CD4-positive, alpha-beta T cell (primary cell): Measurements from ENCODE around the gene MFAP3L. TPM values are rescaled to one million over a fixed set of nuclear protein-coding genes. Genes with fewer than 3 reads are reported as not detected.

Experiments used
- ATAC-seq: fragments of 200-7000 bp; cut with Tn5 transposase; one replicate; pipeline ENCODE4 v1.10.0; 2022; ENCODE audit warnings: mild to moderate bottlenecking; ENCODE audit not compliant: poor library complexity
- CTCF ChIA-PET: fragments of 350-600 bp; sonication (Branson Sonifier 250); formaldehyde crosslinking; loops from one replicate; lab custom pipeline; 2021; ENCODE audit warnings: antibody characterized with exemption, inconsistent platforms; lab: Charles Lee
- POLR2A ChIA-PET: fragments of 350-600 bp; sonication (Branson Sonifier 250); formaldehyde crosslinking; loops from one replicate; lab custom pipeline; 2021; ENCODE audit warnings: antibody characterized with exemption, inconsistent platforms; lab: Charles Lee
- DNase-seq, 14 experiments: peaks; one replicate each; pipeline ENCODE4 v3.0.0-alpha.2; 2013 to 2020; ENCODE audit warnings: mixed read lengths in 2 of 14
- H3K27ac ChIP-seq, 2 donors: one replicate each; pipeline versions ENCODE4 v1.5.1 to v1.7.0; 2013; ENCODE audit warnings: low read length in 2 of 2, low read depth in 1 of 2, mild to moderate bottlenecking in 1 of 2
- H3K27me3 ChIP-seq, 2 experiments: 1 replicate in 1 of 2; 2 replicates in 1 of 2; pipeline versions ENCODE4 v1.6.1 to v1.7.0; 2013; ENCODE audit warnings: low read length in 2 of 2, control low read depth in 1 of 2, mild to moderate bottlenecking in 1 of 2, moderate library complexity in 1 of 2; ENCODE audit not compliant: insufficient read depth in 2 of 2, control insufficient read depth in 1 of 2
- H3K36me3 ChIP-seq: one replicate; pipeline ENCODE4 v1.6.1; 2013; ENCODE audit warnings: low read length, control low read depth; ENCODE audit not compliant: insufficient read depth
- H3K4me1 ChIP-seq: one replicate; pipeline ENCODE4 v1.6.1; 2013; ENCODE audit warnings: low read length, control low read depth; ENCODE audit not compliant: insufficient read depth
- H3K4me3 ChIP-seq: one replicate; pipeline ENCODE4 v1.5.1; 2013; ENCODE audit warnings: mild to moderate bottlenecking, low read length, moderate library complexity
- H3K9me3 ChIP-seq, 2 experiments: 1 replicate in 1 of 2; 2 replicates in 1 of 2; pipeline versions ENCODE4 v1.6.1 to v1.7.0; 2013; ENCODE audit warnings: low read length in 2 of 2, mild to moderate bottlenecking in 2 of 2, control low read depth in 1 of 2, moderate library complexity in 1 of 2; ENCODE audit not compliant: control insufficient read depth in 1 of 2, insufficient read depth in 1 of 2
- H3K27ac Mint-ChIP-seq: one replicate; pipeline ENCODE4 v1.8.0; 2020; ENCODE audit warnings: mixed read lengths
- H3K27me3 Mint-ChIP-seq: one replicate; pipeline ENCODE4 v1.8.0; 2021; ENCODE audit warnings: mixed read lengths
- H3K36me3 Mint-ChIP-seq: one replicate; pipeline ENCODE4 v1.8.0; 2021; ENCODE audit warnings: low read depth, mixed read lengths
- H3K4me1 Mint-ChIP-seq: one replicate; pipeline ENCODE4 v1.8.0; 2021; ENCODE audit warnings: low read depth, mixed read lengths
- H3K4me3 Mint-ChIP-seq: one replicate; pipeline ENCODE4 v1.8.0; 2020; ENCODE audit warnings: mild to moderate bottlenecking, mixed read lengths
- H3K9me3 Mint-ChIP-seq: one replicate; pipeline ENCODE4 v1.8.0; 2020; ENCODE audit warnings: mixed read lengths
- intact Hi-C, 2 experiments: fragments of 100-400 bp; cut with DNase I in 1 of 2; cut with micrococcal nuclease in 1 of 2; formaldehyde crosslinking; loops; one replicate each; pipeline versions ENCODE4 v1.15.1 to v1.9.0; 2023 to 2025; cut with DNase I, micrococcal nuclease
- total RNA-seq, 174 experiments: library from RNA in 2 of 174; stranded (reverse) in 2 of 174; gene quantifications; one replicate each; pipeline ENCODE4 v1.2.3 and lab custom pipeline; 2021 to 2026
- TF ChIP-seq, protein P1 (sequence below): fragments of 200-600 bp; IDR thresholded peaks from one replicate; pipeline ENCODE4 v1.8.0; 2022; ENCODE audit warnings: antibody characterized with exemption, mild to moderate bottlenecking

MFAP3L gene
- total RNA-seq, 2 experiments from 2014 or later: 0.59 to 1.3 TPM

DNA sequence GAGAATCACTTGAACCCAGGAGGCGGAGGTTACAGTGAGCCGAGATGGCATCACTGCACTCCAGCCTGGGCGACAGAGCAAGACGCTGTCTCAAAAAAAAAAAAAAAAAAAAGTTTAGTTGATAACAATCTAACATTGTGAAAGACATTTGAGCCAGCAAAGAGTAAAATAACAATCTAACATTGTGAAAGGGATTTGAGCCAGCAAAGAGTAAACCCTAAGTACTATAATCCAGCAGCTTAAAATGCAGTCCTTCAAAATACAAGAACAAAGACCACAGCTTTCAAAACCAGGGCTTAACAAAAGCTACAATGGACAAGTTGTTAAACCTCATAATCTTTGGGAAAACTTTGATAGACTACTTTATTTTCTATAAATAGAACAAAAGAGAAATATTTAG is 16.9 kb downstream of the MFAP3L start:
- ChIA-PET CTCF (interaction anchor here (0.7 kb wide), 1 partner anchor 8 kb away, joined by 3 read pairs; no protein-coding TSS in a partner anchor), POLR2A (no interaction called here)
- H3K4me1 ChIP-seq: no peaks in the 10 kb centered on the region
- peaks cover 10% of the 10 kb centered on the region for H3K4me1 Mint-ChIP-seq
- TF ChIP-seq, protein P1, sequence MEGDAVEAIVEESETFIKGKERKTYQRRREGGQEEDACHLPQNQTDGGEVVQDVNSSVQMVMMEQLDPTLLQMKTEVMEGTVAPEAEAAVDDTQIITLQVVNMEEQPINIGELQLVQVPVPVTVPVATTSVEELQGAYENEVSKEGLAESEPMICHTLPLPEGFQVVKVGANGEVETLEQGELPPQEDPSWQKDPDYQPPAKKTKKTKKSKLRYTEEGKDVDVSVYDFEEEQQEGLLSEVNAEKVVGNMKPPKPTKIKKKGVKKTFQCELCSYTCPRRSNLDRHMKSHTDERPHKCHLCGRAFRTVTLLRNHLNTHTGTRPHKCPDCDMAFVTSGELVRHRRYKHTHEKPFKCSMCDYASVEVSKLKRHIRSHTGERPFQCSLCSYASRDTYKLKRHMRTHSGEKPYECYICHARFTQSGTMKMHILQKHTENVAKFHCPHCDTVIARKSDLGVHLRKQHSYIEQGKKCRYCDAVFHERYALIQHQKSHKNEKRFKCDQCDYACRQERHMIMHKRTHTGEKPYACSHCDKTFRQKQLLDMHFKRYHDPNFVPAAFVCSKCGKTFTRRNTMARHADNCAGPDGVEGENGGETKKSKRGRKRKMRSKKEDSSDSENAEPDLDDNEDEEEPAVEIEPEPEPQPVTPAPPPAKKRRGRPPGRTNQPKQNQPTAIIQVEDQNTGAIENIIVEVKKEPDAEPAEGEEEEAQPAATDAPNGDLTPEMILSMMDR: no peak
- DNase-seq: no peak
- H3K9me3 ChIP-seq: no peaks in the 10 kb centered on the region
- no peaks in the 10 kb centered on the region for H3K27me3 ChIP-seq
- H3K4me3 Mint-ChIP-seq: no peak overlapping the region
- intact Hi-C loops: no loop called here
- peaks cover 13% of the 10 kb centered on the region for H3K27me3 Mint-ChIP-seq
- no peaks in the 10 kb centered on the region for H3K36me3 ChIP-seq
- H3K4me3 ChIP-seq: no peak overlapping the region
- H3K27ac Mint-ChIP-seq: no peak overlapping the region
- no peak for ATAC-seq
- H3K27ac ChIP-seq: no peak overlapping the region
- H3K36me3 Mint-ChIP-seq: no peaks in the 10 kb centered on the region
- no peaks in the 10 kb centered on the region for H3K9me3 Mint-ChIP-seq

DNA sequence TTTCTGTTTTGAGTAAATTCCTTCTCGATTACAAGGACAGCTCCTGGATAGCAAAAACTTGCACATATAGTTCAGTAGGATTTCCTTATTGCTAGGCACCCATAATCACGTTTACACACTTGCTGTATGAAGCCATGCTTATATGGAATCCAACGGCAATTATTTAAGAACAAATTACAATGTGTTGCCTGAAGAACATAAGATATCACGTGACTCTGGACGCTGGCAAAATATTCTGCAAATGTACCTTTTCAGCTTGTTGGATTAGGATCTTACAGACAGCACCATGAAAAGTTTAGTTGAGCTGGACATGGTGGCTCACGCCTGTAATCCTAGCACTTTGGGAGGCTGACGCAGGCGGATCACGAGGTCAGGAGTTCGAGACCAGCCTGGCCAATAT is 17.4 kb downstream of the MFAP3L start:
- CTCF ChIA-PET: interaction anchor here (0.7 kb wide), 1 partner anchor 8 kb away, joined by 3 read pairs; no protein-coding TSS in a partner anchor
- H3K27me3 Mint-ChIP-seq: peaks cover 13% of the 10 kb centered on the region

DNA sequence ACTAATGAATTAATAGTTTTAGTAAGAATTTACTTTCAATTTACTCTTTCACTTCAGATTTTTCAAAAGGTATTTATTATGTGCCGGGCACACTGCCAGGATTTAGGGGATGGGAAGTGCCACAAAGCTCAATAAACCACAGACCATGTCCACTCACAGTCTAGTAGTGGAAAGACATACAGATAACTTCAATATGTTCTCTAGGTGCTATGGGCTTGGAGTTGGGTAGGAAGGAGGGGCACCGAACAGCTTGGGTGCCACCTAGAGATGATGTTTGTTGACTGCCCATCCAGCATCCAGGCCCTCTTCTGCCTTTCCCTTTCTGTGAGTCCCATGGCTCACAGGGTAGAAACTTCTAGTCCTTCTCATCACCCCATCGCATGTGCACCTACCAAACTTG is 17.8 kb downstream of the MFAP3L start:
- Mint-ChIP-seq H3K27ac (no peak overlapping the region), H3K27me3 (peaks cover 13% of the 10 kb centered on the region), H3K4me3 (no peak overlapping the region), H3K36me3 (no peaks in the 10 kb centered on the region), H3K9me3 (no peaks in the 10 kb centered on the region), H3K4me1 (peaks cover 10% of the 10 kb centered on the region)
- TF ChIP-seq, protein P1: no peak
- H3K27me3 ChIP-seq: no peaks in the 10 kb centered on the region
- no peak overlapping the region for H3K4me3 ChIP-seq
- H3K4me1 ChIP-seq: no peaks in the 10 kb centered on the region
- ATAC-seq (no peak), DNase-seq (no peak)
- H3K9me3 ChIP-seq: no peaks in the 10 kb centered on the region
- H3K27ac ChIP-seq: no peak overlapping the region
- intact Hi-C loops: no loop called here
- CTCF ChIA-PET: no interaction called here
- POLR2A ChIA-PET: no interaction called here
- H3K36me3 ChIP-seq: no peaks in the 10 kb centered on the region

More for the DNA sequence above, 17.4 kb downstream of the MFAP3L start:
- Histone ChIP-seq H3K4me3 (no peak overlapping the region), H3K4me1 (no peaks in the 10 kb centered on the region), H3K27ac (no peak overlapping the region), H3K9me3 (no peaks in the 10 kb centered on the region), H3K36me3 (no peaks in the 10 kb centered on the region), H3K27me3 (no peaks in the 10 kb centered on the region)
- TF ChIP-seq, protein P1: no peak
- ATAC-seq (no peak), DNase-seq (no peak)
- intact Hi-C loops: no loop called here
- no peaks in the 10 kb centered on the region for H3K9me3 Mint-ChIP-seq
- H3K4me1 Mint-ChIP-seq: peaks cover 10% of the 10 kb centered on the region
- no peaks in the 10 kb centered on the region for H3K36me3 Mint-ChIP-seq
- POLR2A ChIA-PET: no interaction called here
- no peak overlapping the region for H3K27ac Mint-ChIP-seq
- H3K4me3 Mint-ChIP-seq: no peak overlapping the region
